Measurements from ENCODE around the gene TRIM26.
"Not testable (repeated sequence)": the region's sequence is repeated elsewhere in the genome, so short reads cannot be mapped to it uniquely, and the experiment has no call there.

Gene TRIM26

GRCh38 chr6:30169658-30170614, 43.3 kb downstream of the TRIM26 start:
- peak; percentile 4 for DNase-seq

- DNase-seq: no peak
These were observed 44.5 kb downstream of the TRIM26 start for GRCh38 chr6:30168741-30169140.

GRCh38 chr6:30167101-30167500, 46.1 kb downstream of the TRIM26 start:
- DNase-seq: no peak

- DNase-seq: not testable (repeated sequence)
These were observed 48.0 kb downstream of the TRIM26 start for GRCh38 chr6:30165238-30165637.

GRCh38 chr6:30164714-30165113, 48.5 kb downstream of the TRIM26 start:
- DNase-seq: no peak

- DNase-seq: no peak
These were observed 49.1 kb downstream of the TRIM26 start for GRCh38 chr6:30163918-30164654.

GRCh38 chr6:30163090-30163917, 49.9 kb downstream of the TRIM26 start, which contains the start of gene TRIM15:
Gene TRIM15, plus strand, starts transcription at chr6:30163546. Its CDS starts 139 bp downstream, at chr6:30163685.
- no peak for DNase-seq

GRCh38 chr6:30162265-30163089, 50.7 kb downstream of the TRIM26 start:
- no peak for DNase-seq

GRCh38 chr6:30160785-30161531, 52.2 kb downstream of the TRIM26 start, which contains the start of gene TRIM10:
Gene TRIM10, minus strand, starts transcription at chr6:30161211. Its CDS starts 353 bp downstream, at chr6:30160858.
- no peak for DNase-seq

- DNase-seq: no peak
These were observed 53.0 kb downstream of the TRIM26 start for GRCh38 chr6:30160008-30160784.

GRCh38 chr6:30158475-30159040, 54.6 kb downstream of the TRIM26 start:
- DNase-seq: no peak

GRCh38 chr6:30157999-30158398, 55.2 kb downstream of the TRIM26 start:
- DNase-seq: no peak

GRCh38 chr6:30157581-30157980, 55.6 kb downstream of the TRIM26 start:
- no peak for DNase-seq

GRCh38 chr6:30156774-30157173, 56.4 kb downstream of the TRIM26 start:
- no peak for DNase-seq

- no peak for DNase-seq
These were observed 57.0 kb downstream of the TRIM26 start for GRCh38 chr6:30156262-30156599.

GRCh38 chr6:30155520-30156261, 57.5 kb downstream of the TRIM26 start:
- DNase-seq: no peak

GRCh38 chr6:30154709-30155519, 58.3 kb downstream of the TRIM26 start:
- no peak for DNase-seq

- no peak for DNase-seq
These were observed 59.1 kb downstream of the TRIM26 start for GRCh38 chr6:30154061-30154460.

Data from NCI-H1092 treated with DMSO at 0.1 percent for 48 hours (cell line).